Activated CD4-positive, alpha-beta memory T cell treated with anti-CD3 and anti-CD28 coated beads, Interleukin-2, amount 10 ng/mL, durations not matched to agents 7 days and 5 days (primary cell): Measurements from ENCODE around the gene PCDH8. TPM values are rescaled to one million over a fixed set of nuclear protein-coding genes. Genes with fewer than 3 reads are reported as not detected.

Experiments
- CTCF ChIA-PET: fragments of 350-600 bp; sonication (Branson Sonifier 250); formaldehyde crosslinking; loops from one replicate; lab custom pipeline; 2021; ENCODE audit warnings: antibody characterized with exemption, inconsistent platforms; lab: Charles Lee
- POLR2A ChIA-PET: fragments of 350-600 bp; sonication (Branson Sonifier 250); formaldehyde crosslinking; loops from one replicate; lab custom pipeline; 2021; ENCODE audit warnings: antibody characterized with exemption; lab: Charles Lee
- DNase-seq: peaks from one replicate; pipeline ENCODE4 v3.0.0-alpha.2; 2020
- H3K27ac Mint-ChIP-seq: one replicate; pipeline ENCODE4 v1.8.0; 2021; ENCODE audit warnings: mild to moderate bottlenecking, mixed read lengths
- H3K27me3 Mint-ChIP-seq: one replicate; pipeline ENCODE4 v1.8.0; 2021; ENCODE audit warnings: mixed read lengths
- H3K36me3 Mint-ChIP-seq: one replicate; pipeline ENCODE4 v1.8.0; 2021; ENCODE audit warnings: low read depth, mixed read lengths
- H3K4me1 Mint-ChIP-seq: one replicate; pipeline ENCODE4 v1.8.0; 2021; ENCODE audit warnings: mixed read lengths
- H3K4me3 Mint-ChIP-seq: one replicate; pipeline ENCODE4 v1.8.0; 2021; ENCODE audit warnings: mild to moderate bottlenecking, mixed read lengths
- H3K9me3 Mint-ChIP-seq: one replicate; pipeline ENCODE4 v1.8.0; 2021; ENCODE audit warnings: mixed read lengths
- total RNA-seq, 2 experiments: library from RNA; stranded (reverse); gene quantifications; one replicate each; pipeline ENCODE4 v1.2.3, GENCODE V29; 2021

Gene PCDH8
- total RNA-seq, 2 experiments from 2014 or later = not detected

- ChIA-PET CTCF (interaction anchor here (1.1 kb wide), 1 partner anchor 131 kb away, joined by 3 read pairs; no protein-coding TSS in a partner anchor), POLR2A (no interaction called here)
- Mint-ChIP-seq H3K27ac (no peak overlapping the region), H3K4me3 (no peak overlapping the region), H3K27me3 (peaks cover 4% of the 10 kb centered on the region), H3K4me1 (no peaks in the 10 kb centered on the region), H3K36me3 (no peaks in the 10 kb centered on the region), H3K9me3 (no peaks in the 10 kb centered on the region)
- no peak for DNase-seq
Observed at GRCh38 chr13:52797176-52797575, 51.3 kb downstream of the PCDH8 start.

- Mint-ChIP-seq H3K4me3 (no peak overlapping the region), H3K27ac (no peak overlapping the region), H3K9me3 (no peaks in the 10 kb centered on the region), H3K4me1 (no peaks in the 10 kb centered on the region), H3K27me3 (peaks cover 3% of the 10 kb centered on the region), H3K36me3 (no peaks in the 10 kb centered on the region)
- POLR2A ChIA-PET = no interaction called here
- CTCF ChIA-PET = no interaction called here
- no peak for DNase-seq
Observed at GRCh38 chr13:52794589-52794988, 53.9 kb downstream of the PCDH8 start.

DNA sequence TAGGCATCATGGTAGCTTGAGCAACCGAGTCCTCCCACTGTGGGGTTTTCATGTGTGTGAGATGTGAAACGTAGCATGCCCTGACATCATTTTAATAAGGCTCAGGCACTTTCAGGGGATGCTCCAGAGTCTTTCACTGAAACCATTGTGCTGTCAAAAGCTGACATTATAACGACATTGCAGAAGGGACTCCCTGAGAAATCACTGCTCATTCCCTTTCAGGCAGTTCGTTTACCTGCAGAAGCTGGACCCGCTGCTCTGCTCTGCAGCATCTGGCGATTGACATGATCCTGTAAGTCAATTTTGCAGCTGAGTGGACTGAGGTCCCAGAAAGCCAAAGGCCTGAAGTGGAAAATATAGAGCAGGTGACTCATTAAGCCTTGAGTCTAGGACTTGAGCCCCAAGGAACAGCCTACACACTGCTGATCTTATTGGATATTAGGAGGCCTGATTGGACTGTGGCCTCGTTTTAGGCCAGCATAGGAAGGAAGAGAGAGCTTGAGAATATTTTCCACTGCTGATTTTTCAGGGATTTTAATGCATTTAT is 54.9 kb downstream of the PCDH8 start:
- Mint-ChIP-seq H3K4me1 (no peaks in the 10 kb centered on the region), H3K27ac (no peak overlapping the region), H3K9me3 (no peaks in the 10 kb centered on the region), H3K4me3 (no peak overlapping the region), H3K36me3 (no peaks in the 10 kb centered on the region), H3K27me3 (peaks cover 3% of the 10 kb centered on the region)
- POLR2A ChIA-PET = no interaction called here
- no peak for DNase-seq
- CTCF ChIA-PET = no interaction called here

Other genes starting within 250 kb of the PCDH8 start
- 1 to 10 TPM; 8.9 to 9.3 TPM for gene HNRNPA1L2, start 206.2 kb downstream of the PCDH8 start, total RNA-seq
- 10 to 100 TPM; 50.1 to 51.7 TPM for gene SUGT1, start 195.8 kb downstream of the PCDH8 start, total RNA-seq
- gene CNMD, start 108.8 kb downstream of the PCDH8 start, total RNA-seq = not detected
- gene OLFM4, start 180.2 kb upstream of the PCDH8 start, total RNA-seq = not detected